LNCaP clone FGC (cell line): Measurements from ENCODE around the gene MCF2L2.
A peak's percentile ranks its signal among the peaks of the same experiment; 100 is the strongest.

Experiments
- DNase-seq: peaks from one replicate; pipeline ENCODE4 v3.0.0-alpha.2; 2011; ENCODE audit warnings: low read depth
- H3K4me3 ChIP-seq: 2 replicates; pipeline ENCODE4 v1.5.1; 2011; ENCODE audit warnings: mild to moderate bottlenecking, low read depth, low read length, control low read depth
- TF ChIP-seq, protein P1 (sequence below): IDR thresholded peaks from 2 replicates; pipeline ENCODE4 v1.5.1; 2012; ENCODE audit warnings: mild to moderate bottlenecking; ENCODE audit not compliant: control insufficient read depth, insufficient read depth; ENCODE audit errors: extremely low read depth

Gene MCF2L2

DNA sequence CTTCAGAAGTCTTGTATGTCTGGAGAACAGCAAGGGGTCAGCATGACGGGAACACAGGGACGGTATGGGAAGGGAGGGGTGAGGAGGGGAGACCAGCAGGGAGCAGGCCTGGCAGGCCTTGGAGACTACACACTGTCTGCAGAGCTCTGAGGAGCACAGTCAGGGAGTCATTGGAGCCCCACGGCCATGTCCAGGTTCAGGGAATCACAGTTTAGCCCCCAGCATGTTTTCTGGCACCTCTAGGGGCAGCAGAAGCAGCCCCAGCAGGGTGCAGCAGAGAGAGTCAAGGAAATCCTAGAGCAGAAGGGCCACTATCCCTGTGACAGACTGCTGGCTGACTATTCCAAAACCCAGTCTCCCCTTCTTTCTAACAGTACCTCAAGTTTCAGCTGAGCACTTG lies 269.1 kb downstream of the MCF2L2 start:
- DNase-seq = no peak
- TF ChIP-seq, protein P1, sequence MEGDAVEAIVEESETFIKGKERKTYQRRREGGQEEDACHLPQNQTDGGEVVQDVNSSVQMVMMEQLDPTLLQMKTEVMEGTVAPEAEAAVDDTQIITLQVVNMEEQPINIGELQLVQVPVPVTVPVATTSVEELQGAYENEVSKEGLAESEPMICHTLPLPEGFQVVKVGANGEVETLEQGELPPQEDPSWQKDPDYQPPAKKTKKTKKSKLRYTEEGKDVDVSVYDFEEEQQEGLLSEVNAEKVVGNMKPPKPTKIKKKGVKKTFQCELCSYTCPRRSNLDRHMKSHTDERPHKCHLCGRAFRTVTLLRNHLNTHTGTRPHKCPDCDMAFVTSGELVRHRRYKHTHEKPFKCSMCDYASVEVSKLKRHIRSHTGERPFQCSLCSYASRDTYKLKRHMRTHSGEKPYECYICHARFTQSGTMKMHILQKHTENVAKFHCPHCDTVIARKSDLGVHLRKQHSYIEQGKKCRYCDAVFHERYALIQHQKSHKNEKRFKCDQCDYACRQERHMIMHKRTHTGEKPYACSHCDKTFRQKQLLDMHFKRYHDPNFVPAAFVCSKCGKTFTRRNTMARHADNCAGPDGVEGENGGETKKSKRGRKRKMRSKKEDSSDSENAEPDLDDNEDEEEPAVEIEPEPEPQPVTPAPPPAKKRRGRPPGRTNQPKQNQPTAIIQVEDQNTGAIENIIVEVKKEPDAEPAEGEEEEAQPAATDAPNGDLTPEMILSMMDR = no peak
- no peak overlapping the region for H3K4me3 ChIP-seq

DNA sequence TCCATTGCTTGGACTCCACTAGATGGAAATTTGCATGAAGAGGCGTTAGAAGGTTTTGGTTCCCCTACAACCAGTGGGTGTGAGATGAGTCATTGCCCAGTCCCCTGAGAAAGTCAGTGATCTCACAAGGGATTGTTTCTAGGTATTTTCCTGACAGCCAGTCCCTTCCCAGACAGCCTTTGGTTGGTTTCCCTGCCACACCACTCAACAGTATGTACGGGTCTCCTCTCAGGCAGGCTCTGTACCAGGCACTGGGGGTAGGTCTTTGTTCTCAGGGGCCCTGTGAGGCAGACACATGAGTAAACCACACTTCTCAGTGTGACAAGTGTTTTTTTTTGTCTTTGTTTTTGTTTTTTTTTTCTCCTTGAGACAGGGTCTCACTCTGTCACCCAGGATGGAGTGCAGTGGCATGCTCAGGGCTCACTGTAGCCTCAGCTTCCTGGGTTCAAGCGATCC lies 269.8 kb downstream of the MCF2L2 start:
- no peak for DNase-seq
- no peak overlapping the region for H3K4me3 ChIP-seq
- TF ChIP-seq, protein P1 = no peak

DNA sequence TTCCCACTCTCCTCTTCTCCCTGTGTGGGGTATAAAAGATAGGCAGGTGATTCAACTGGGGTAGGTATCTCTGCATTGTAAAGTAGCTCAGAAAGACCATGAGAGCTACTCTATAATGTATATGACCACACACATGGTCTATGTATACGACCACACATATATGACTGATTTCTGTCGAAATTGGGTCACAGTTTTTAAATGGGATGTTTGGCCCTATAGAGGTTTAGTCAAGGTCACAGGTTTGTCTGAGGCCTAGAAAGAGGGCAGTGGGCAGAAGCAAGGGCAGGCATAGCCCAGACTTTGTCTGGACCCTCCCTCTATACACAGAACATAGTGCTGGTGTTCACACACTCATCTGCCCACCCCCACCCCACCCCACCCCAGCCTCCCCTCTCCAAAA lies 270.3 kb downstream of the MCF2L2 start:
- no peak for DNase-seq
- H3K4me3 ChIP-seq = no peak overlapping the region
- TF ChIP-seq, protein P1 = no peak

DNA sequence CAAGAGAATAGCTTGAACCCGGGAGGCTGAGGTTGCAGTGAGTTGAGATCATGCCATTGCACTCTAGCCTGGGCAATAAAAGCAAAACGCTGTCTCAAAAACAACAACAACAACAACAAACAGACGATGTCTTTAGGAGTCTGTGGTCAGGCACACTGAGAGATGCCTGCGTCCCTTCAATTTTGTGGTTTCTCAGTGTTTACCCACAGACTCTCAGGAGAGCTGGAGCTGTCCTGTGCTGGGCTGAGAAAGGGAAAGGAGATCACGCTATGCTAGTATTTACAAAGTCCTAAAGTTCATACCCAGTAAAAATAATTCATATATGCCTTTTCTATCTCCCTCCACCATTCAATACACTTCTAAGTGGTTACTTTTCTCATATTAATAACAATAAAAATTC lies 272.2 kb downstream of the MCF2L2 start:
- DNase-seq = no peak
- no peak overlapping the region for H3K4me3 ChIP-seq
- TF ChIP-seq, protein P1 = no peak

DNA sequence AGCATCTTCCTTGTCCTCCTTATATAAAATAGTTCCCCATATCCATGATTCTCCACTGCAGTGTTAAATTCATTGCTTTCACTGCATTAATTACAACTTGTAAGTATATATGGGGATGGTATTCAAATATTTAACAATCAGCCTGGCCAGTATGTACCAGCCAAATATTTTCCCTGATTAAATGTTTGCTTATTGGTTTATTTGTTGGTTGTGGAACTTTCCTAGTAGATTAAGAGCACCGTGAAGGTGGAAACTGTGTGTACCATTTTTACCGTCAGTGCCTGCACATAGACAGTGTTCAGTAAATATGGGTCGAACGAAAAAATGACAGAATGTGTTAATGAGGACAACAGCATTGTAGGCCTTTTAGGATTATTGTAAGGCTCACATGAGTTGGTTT lies 272.9 kb downstream of the MCF2L2 start:
- DNase-seq = peak; percentile 86
- TF ChIP-seq, protein P1 = no peak
- no peak overlapping the region for H3K4me3 ChIP-seq

DNA sequence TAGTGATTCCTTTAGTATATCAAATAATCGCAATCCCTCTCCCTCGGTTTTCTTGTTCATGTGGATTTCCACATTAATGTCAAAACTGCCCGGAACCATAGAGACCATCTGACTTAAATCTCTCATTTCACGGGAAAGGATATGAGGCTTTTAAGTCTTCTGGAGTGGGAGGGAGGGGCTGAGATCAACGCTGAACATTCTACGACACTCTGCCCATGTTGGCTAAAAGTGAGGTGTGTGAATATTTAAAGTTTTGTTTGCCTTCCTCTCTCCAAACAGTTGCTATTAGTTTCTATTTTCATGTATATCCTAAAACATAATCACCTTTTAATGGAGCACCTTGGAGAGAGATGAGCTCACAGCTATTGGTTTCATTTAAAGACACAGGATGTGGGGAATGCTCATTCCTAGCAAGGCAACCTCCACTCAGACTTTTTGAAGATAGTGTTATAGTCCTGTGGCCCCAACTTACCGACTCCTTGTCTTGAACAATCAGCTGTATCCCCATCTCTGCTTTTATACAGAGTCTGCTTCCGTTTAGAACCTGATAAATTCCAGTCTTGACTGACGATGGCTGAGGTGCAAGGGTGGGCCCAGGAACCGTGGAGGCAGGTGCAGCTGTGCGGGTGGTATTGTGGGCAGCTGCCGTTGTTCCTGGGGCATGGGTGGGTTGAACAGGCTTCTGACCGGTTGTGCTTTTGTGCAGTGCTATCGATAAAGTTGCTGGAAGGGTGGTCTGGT lies 275.0 kb downstream of the MCF2L2 start:
- TF ChIP-seq, protein P1 = no peak
- H3K4me3 ChIP-seq = no peak overlapping the region
- DNase-seq = no peak

DNA sequence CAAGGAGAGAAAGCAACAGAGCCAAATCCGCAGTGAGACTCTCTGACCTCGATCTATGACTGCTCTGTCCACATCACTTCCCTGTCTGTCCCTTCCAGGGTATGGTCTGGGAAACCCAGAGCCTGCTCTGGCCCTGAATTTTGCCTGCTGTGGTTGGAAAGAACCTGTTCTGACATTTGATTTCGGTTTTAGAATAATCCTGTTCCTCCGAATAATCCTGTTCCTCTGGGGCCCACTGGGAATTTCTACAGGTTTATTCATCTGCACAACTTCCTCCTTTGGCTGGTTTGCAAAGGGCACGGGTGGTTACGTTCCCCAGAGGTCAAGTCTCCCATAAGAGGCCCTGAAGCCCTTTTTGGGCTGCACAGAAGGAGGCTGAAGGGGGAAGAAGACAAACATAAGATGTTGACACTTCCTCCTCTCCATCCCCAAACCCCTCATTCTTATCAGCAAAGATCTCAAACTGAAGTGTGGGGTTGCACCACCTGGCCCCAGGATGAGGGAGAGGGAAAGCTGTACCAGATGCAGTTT lies 276.5 kb downstream of the MCF2L2 start:
- TF ChIP-seq, protein P1 = no peak
- no peak overlapping the region for H3K4me3 ChIP-seq
- no peak for DNase-seq
